ENCODE measurements around the gene DGKH. TPM values are rescaled to one million over a fixed set of nuclear protein-coding genes. Genes with fewer than 3 reads are reported as not detected.
A peak's percentile ranks its signal among the peaks of the same experiment; 100 is the strongest.
"Not testable (repeated sequence)": the region's sequence is repeated elsewhere in the genome, so short reads cannot be mapped to it uniquely, and the experiment has no call there.

Gene DGKH
- total and polyA plus RNA-seq, 8 donors: 9.8 to 17.1 (median 12.0) TPM

DNA sequence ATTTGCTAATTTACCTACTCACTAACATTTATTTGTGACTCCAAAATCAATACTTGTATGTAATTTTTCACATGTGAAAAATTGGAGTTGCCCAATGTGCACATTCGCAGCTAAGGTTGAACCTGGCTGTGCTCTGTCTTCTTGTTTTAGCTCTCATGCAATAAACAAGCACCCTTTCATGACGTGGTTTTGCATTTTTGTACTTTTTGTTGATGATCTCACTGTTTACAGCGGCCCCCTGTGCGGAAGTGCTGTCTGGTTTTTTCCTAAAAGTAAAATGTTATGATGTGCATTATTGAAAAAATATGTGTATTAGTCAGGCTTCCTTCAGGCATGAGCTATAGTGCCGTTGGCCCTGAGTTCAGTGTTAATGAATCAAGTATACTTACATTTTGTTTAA is 18.1 kb downstream of the DGKH start:
- TF ChIP-seq, protein P1, sequence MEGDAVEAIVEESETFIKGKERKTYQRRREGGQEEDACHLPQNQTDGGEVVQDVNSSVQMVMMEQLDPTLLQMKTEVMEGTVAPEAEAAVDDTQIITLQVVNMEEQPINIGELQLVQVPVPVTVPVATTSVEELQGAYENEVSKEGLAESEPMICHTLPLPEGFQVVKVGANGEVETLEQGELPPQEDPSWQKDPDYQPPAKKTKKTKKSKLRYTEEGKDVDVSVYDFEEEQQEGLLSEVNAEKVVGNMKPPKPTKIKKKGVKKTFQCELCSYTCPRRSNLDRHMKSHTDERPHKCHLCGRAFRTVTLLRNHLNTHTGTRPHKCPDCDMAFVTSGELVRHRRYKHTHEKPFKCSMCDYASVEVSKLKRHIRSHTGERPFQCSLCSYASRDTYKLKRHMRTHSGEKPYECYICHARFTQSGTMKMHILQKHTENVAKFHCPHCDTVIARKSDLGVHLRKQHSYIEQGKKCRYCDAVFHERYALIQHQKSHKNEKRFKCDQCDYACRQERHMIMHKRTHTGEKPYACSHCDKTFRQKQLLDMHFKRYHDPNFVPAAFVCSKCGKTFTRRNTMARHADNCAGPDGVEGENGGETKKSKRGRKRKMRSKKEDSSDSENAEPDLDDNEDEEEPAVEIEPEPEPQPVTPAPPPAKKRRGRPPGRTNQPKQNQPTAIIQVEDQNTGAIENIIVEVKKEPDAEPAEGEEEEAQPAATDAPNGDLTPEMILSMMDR (IDR thresholded peaks at IDR 0.05): no peak
- H3K4me1 ChIP-seq: peaks cover 0 to 5% of the 10 kb centered on the region in 2 donors
- no peaks in the 10 kb centered on the region for H3K27me3 ChIP-seq
- H3K27ac ChIP-seq: no peak overlapping the region
- intact Hi-C loops (cut with DNase I): no loop called here
- no peaks in the 10 kb centered on the region for H3K36me3 ChIP-seq
- ATAC-seq (no peak), DNase-seq (no peak)
- no peak overlapping the region for H3K4me3 ChIP-seq
- H3K9me3 ChIP-seq: no peaks in the 10 kb centered on the region

DNA sequence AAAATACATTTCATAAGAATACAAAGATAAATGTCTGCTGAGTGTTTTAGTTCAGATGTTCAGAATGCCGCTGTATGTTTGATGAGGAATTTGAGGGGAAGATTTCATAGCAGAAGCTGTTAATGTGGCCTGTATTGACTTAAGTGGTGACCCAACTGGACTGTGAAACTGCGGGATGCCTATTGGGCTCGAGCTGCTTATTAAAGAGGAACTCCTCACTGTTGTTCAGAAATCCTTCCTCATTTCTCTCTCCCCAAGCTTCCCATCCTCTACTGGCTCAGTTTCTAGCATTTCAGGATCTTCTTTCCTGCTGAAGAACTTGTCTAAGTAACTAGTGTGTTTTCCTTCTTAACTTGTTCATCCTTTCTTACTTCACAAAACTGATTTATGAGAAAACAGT is 20.4 kb downstream of the DGKH start:
- ATAC-seq (no peak), DNase-seq (peak in 1 of 4 donors; percentile 35)
- intact Hi-C loops (cut with DNase I): no loop called here
- no peak overlapping the region for H3K27ac ChIP-seq
- H3K4me3 ChIP-seq: no peak overlapping the region
- no peaks in the 10 kb centered on the region for H3K27me3 ChIP-seq
- H3K9me3 ChIP-seq: no peaks in the 10 kb centered on the region
- H3K4me1 ChIP-seq: peaks cover 0 to 5% of the 10 kb centered on the region in 2 donors
- TF ChIP-seq, protein P1 (IDR thresholded peaks at IDR 0.05): no peak
- no peaks in the 10 kb centered on the region for H3K36me3 ChIP-seq

GRCh38 chr13:42070599-42070998 is 22.2 kb downstream of the DGKH start:
- DNase-seq; intact Hi-C loops (cut with DNase I); H3K4me1 ChIP-seq; H3K4me3 ChIP-seq; H3K27me3 ChIP-seq; H3K9me3 ChIP-seq; H3K27ac ChIP-seq; H3K36me3 ChIP-seq: not testable (repeated sequence)
- peak; percentile 91 for ATAC-seq

DNA sequence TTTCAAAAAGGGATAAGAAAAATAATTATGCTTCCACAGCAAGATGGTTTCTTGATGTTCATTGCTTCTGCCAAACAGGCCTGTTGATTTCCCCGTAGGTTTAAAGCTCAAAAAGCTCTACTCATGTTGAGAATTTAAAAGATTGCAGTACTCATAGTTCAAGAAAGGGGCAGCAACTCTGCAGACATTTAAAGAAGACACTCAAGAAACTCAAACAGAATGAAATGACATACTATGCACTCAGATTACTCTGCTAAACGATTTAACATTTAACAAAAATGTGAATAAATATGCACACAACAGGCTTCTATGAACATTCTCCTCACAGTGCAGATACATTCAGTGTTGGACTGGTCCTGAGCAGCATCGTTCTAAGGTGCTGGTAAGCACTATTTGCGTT is 22.7 kb downstream of the DGKH start:
- intact Hi-C loops (cut with DNase I): not testable (repeated sequence)

GRCh38 chr13:42071672-42072419 is 23.4 kb downstream of the DGKH start:
- H3K36me3 ChIP-seq: no peaks in the 10 kb centered on the region
- no peaks in the 10 kb centered on the region for H3K4me1 ChIP-seq
- no peaks in the 10 kb centered on the region for H3K9me3 ChIP-seq
- no peak overlapping the region for H3K4me3 ChIP-seq
- H3K27ac ChIP-seq: no peak overlapping the region
- DNase-seq (no peak), ATAC-seq (no peak)
- intact Hi-C loops (cut with DNase I): no loop called here
- H3K27me3 ChIP-seq: no peaks in the 10 kb centered on the region
- TF ChIP-seq, protein P1 (IDR thresholded peaks at IDR 0.05): no peak

More for the DNA sequence above, 22.7 kb downstream of the DGKH start:
- not testable (repeated sequence) for H3K27ac ChIP-seq, H3K36me3 ChIP-seq, H3K9me3 ChIP-seq, H3K4me1 ChIP-seq, H3K27me3 ChIP-seq, H3K4me3 ChIP-seq, ATAC-seq, DNase-seq

DNA sequence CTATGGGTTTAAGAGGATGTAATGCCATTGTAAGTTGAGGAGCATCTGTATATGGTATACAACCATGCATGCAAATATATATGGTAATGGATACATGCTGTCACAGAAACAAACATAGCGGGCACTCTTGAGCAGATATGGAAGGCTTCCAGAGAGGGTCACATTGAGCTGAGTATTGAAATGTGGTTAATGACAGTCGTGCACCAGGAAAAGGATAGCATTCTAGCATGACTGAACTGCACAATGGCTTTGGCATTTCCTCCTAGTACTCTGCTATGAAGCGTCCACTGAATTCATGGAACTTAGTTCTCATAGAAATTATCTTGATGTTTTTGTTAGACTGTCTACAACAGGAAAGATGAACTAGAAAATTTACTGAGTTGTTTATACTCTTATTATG is 25.2 kb downstream of the DGKH start:
- H3K4me1 ChIP-seq: no peaks in the 10 kb centered on the region
- DNase-seq (no peak), ATAC-seq (no peak)
- H3K27me3 ChIP-seq: no peaks in the 10 kb centered on the region
- no peaks in the 10 kb centered on the region for H3K9me3 ChIP-seq
- intact Hi-C loops (cut with DNase I): no loop called here
- H3K36me3 ChIP-seq: no peaks in the 10 kb centered on the region
- TF ChIP-seq, protein P1 (IDR thresholded peaks at IDR 0.05): no peak
- no peak overlapping the region for H3K4me3 ChIP-seq
- no peak overlapping the region for H3K27ac ChIP-seq

Measured in left lung (tissue), 10 donors.